ENCODE measurements around the gene PIWIL1.

PIWIL1 gene

GRCh38 chr12:130413909-130414308 is 76.2 kb downstream of the PIWIL1 start:
- no peak for DNase-seq
- H3K4me3 ChIP-seq (ENCODE audit: low read depth, low read length) = no peak overlapping the region
- TF ChIP-seq CTCF (IDR thresholded peaks at IDR 0.05; ENCODE audit: low read depth, low read length, missing control alignments) = no peak
- in situ Hi-C loops (cut with HindIII; ENCODE audit: low pct_ligation_motif_present, low sequenced_read_pairs) = no loop called here
- H3K36me3 ChIP-seq (replicated peaks) = no peaks in the 10 kb centered on the region
- H3K27ac ChIP-seq = no peak overlapping the region
- no peaks in the 10 kb centered on the region for H3K27me3 ChIP-seq (replicated peaks)

DNA sequence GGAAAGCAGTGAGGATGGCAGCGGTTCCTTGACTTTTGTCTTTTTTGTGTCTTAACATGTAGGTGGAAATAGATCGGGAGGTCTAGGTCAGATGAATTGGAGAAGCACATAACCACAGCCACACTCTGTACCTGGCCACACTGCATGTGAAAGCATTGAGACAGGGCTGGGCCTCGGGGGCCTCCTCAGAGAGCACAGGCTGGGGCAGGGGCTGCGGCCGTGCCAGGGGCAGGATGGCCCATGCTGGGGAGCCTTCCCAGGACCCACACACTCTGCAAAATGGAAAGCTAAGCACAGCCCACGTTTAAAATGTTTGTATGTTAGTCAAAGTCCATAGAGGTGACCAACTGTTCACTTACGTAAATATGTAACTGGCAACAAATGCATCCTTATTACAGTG is 76.7 kb downstream of the PIWIL1 start:
- Histone ChIP-seq H3K27ac (no peak overlapping the region), H3K36me3 (replicated peaks) (no peaks in the 10 kb centered on the region), H3K27me3 (replicated peaks) (no peaks in the 10 kb centered on the region), H3K4me3 (ENCODE audit: low read depth, low read length) (no peak overlapping the region)
- DNase-seq = no peak
- no peak for TF ChIP-seq CTCF (IDR thresholded peaks at IDR 0.05; ENCODE audit: low read depth, low read length, missing control alignments)
- in situ Hi-C loops (cut with HindIII; ENCODE audit: low pct_ligation_motif_present, low sequenced_read_pairs) = no loop called here

DNA sequence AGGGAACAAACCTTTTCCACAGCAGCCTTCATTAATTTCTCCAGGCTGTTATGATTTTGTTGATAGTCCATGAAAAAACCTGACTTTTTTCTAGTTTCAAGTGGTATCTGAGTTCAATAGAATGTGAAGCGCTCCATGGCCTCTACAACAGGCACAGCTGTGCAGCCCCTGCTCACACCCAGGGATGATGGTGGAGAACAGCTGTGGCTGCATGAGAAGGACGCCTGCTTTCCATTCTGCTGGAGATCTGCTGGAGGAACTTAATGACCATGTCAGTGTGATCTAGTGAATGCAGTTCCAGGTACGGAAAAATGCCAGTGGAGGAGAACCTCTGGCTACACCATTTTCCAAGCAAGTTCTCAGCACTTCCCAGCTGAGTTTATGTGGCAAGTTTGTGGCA is 80.6 kb downstream of the PIWIL1 start:
- Histone ChIP-seq H3K36me3 (replicated peaks) (no peaks in the 10 kb centered on the region), H3K4me3 (ENCODE audit: low read depth, low read length) (no peak overlapping the region), H3K27ac (no peak overlapping the region), H3K27me3 (replicated peaks) (no peaks in the 10 kb centered on the region)
- no peak for DNase-seq
- in situ Hi-C loops (cut with HindIII; ENCODE audit: low pct_ligation_motif_present, low sequenced_read_pairs) = no loop called here
- TF ChIP-seq CTCF (IDR thresholded peaks at IDR 0.05; ENCODE audit: low read depth, low read length, missing control alignments) = no peak

GRCh38 chr12:130419116-130419515 is 81.4 kb downstream of the PIWIL1 start:
- no peak for DNase-seq
- Histone ChIP-seq H3K4me3 (ENCODE audit: low read depth, low read length) (no peak overlapping the region), H3K27me3 (replicated peaks) (no peaks in the 10 kb centered on the region), H3K36me3 (replicated peaks) (no peaks in the 10 kb centered on the region), H3K27ac (no peak overlapping the region)
- TF ChIP-seq CTCF (IDR thresholded peaks at IDR 0.05; ENCODE audit: low read depth, low read length, missing control alignments) = no peak
- in situ Hi-C loops (cut with HindIII; ENCODE audit: low pct_ligation_motif_present, low sequenced_read_pairs) = no loop called here

- no peak for TF ChIP-seq CTCF (IDR thresholded peaks at IDR 0.05; ENCODE audit: low read depth, low read length, missing control alignments)
- in situ Hi-C loops (cut with HindIII; ENCODE audit: low pct_ligation_motif_present, low sequenced_read_pairs) = no loop called here
- Histone ChIP-seq H3K4me3 (ENCODE audit: low read depth, low read length) (no peak overlapping the region), H3K27ac (no peak overlapping the region), H3K27me3 (replicated peaks) (no peaks in the 10 kb centered on the region), H3K36me3 (replicated peaks) (no peaks in the 10 kb centered on the region)
- DNase-seq = no peak
Measured at GRCh38 chr12:130420071-130420470, 82.4 kb downstream of the PIWIL1 start.

DNA sequence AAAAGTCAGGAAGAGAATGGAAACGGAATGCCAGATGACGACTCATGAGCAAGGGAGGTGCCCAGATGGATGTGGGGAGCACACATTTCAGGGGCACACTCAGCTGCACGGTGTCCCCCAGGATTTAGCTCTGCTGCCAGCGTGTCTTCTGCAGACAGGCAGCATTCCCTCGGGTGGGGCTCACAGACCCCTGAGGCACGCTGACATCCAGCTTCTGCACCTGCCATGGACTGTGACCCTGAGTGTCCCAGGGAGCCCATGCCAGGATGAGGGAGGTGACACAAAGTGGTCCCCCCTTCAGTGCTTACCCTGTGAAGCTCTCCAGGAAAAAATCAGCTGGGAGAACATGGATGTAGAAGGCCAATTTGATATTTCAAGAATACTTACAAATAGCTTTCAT is 84.2 kb downstream of the PIWIL1 start:
- Histone ChIP-seq H3K36me3 (replicated peaks) (no peaks in the 10 kb centered on the region), H3K27ac (no peak overlapping the region), H3K27me3 (replicated peaks) (no peaks in the 10 kb centered on the region), H3K4me3 (ENCODE audit: low read depth, low read length) (no peak overlapping the region)
- TF ChIP-seq CTCF (IDR thresholded peaks at IDR 0.05; ENCODE audit: low read depth, low read length, missing control alignments) = no peak
- in situ Hi-C loops (cut with HindIII; ENCODE audit: low pct_ligation_motif_present, low sequenced_read_pairs) = no loop called here
- DNase-seq = no peak
